HEK293 (cell line): ENCODE results near the gene CACNA2D1.

Experiments used
- HOXC10 ChIP-seq: sonication (generic); formaldehyde crosslinking; IDR thresholded peaks from 2 replicates; pipeline ENCODE4 v1.8.1; 2023; ENCODE audit warnings: mild to moderate bottlenecking, missing genetic modification reagents
- SP2 ChIP-seq: fragments of 450-650 bp; formaldehyde crosslinking; IDR thresholded peaks from 2 replicates; pipeline ENCODE4 v1.5.1; 2016; ENCODE audit warnings: missing biosample characterization, missing genetic modification characterization
- ZNF202 ChIP-seq: fragments of 450-650 bp; formaldehyde crosslinking; IDR thresholded peaks from 2 replicates; pipeline ENCODE4 v1.5.1; 2016; ENCODE audit warnings: missing biosample characterization, missing genetic modification characterization, borderline replicate concordance
- ZNF324 ChIP-seq: fragments of 450-650 bp; formaldehyde crosslinking; IDR thresholded peaks from 2 replicates; pipeline ENCODE4 v1.5.1; 2016; ENCODE audit warnings: missing biosample characterization, missing genetic modification characterization
- ZNF501 ChIP-seq: fragments of 450-650 bp; formaldehyde crosslinking; IDR thresholded peaks from 2 replicates; pipeline ENCODE4 v1.5.1; 2016; ENCODE audit warnings: missing biosample characterization, missing genetic modification characterization
- TF ChIP-seq, protein P1 (sequence below): sonication (generic); formaldehyde crosslinking; IDR thresholded peaks from 2 replicates; pipeline ENCODE4 v1.8.1; 2022; ENCODE audit warnings: mild to moderate bottlenecking, moderate library complexity, missing genetic modification reagents
- TF ChIP-seq, protein P2 (sequence below): fragments of 450-650 bp; formaldehyde crosslinking; IDR thresholded peaks from 2 replicates; pipeline ENCODE4 v1.5.1; 2016; ENCODE audit warnings: missing biosample characterization, missing genetic modification characterization

- no peak for TF ChIP-seq ZNF324
- TF ChIP-seq, protein P1, sequence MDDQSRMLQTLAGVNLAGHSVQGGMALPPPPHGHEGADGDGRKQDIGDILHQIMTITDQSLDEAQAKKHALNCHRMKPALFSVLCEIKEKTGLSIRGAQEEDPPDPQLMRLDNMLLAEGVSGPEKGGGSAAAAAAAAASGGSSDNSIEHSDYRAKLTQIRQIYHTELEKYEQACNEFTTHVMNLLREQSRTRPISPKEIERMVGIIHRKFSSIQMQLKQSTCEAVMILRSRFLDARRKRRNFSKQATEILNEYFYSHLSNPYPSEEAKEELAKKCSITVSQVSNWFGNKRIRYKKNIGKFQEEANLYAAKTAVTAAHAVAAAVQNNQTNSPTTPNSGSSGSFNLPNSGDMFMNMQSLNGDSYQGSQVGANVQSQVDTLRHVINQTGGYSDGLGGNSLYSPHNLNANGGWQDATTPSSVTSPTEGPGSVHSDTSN: no peak
- TF ChIP-seq, protein P2, sequence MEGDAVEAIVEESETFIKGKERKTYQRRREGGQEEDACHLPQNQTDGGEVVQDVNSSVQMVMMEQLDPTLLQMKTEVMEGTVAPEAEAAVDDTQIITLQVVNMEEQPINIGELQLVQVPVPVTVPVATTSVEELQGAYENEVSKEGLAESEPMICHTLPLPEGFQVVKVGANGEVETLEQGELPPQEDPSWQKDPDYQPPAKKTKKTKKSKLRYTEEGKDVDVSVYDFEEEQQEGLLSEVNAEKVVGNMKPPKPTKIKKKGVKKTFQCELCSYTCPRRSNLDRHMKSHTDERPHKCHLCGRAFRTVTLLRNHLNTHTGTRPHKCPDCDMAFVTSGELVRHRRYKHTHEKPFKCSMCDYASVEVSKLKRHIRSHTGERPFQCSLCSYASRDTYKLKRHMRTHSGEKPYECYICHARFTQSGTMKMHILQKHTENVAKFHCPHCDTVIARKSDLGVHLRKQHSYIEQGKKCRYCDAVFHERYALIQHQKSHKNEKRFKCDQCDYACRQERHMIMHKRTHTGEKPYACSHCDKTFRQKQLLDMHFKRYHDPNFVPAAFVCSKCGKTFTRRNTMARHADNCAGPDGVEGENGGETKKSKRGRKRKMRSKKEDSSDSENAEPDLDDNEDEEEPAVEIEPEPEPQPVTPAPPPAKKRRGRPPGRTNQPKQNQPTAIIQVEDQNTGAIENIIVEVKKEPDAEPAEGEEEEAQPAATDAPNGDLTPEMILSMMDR (tag by site-specific recombination): no peak
- no peak for TF ChIP-seq ZNF202 (tag by site-specific recombination)
- TF ChIP-seq ZNF501 (tag by site-specific recombination): no peak
- no peak for TF ChIP-seq HOXC10 (CRISPR knock-in tag)
- no peak for TF ChIP-seq SP2 (tag by site-specific recombination)
Measured at GRCh38 chr7:82051601-82052000, 392.0 kb downstream of the CACNA2D1 start.
